Activated CD8-positive, alpha-beta memory T cell treated with anti-CD3 and anti-CD28 coated beads for 24 hours (primary cell): ENCODE data around the gene SMIM3.
"Not testable (repeated sequence)": the region's sequence is repeated elsewhere in the genome, so short reads cannot be mapped to it uniquely, and the experiment has no call there.

Experiments used
- DNase-seq: peaks from one replicate; pipeline ENCODE4 v3.0.0-alpha.2; 2020

The SMIM3 gene

GRCh38 chr5:150765799-150766169, 12.8 kb upstream of the SMIM3 start:
- no peak for DNase-seq

- DNase-seq, result no peak
Measured at GRCh38 chr5:150766251-150766650, 12.3 kb upstream of the SMIM3 start.

- DNase-seq, result no peak
Measured at GRCh38 chr5:150771034-150771795, 7.3 kb upstream of the SMIM3 start.

- DNase-seq, result no peak
Measured at GRCh38 chr5:150774145-150774544, 4.4 kb upstream of the SMIM3 start.

GRCh38 chr5:150777685-150778084, 872 bp upstream of the SMIM3 start:
- no peak for DNase-seq

DNA sequence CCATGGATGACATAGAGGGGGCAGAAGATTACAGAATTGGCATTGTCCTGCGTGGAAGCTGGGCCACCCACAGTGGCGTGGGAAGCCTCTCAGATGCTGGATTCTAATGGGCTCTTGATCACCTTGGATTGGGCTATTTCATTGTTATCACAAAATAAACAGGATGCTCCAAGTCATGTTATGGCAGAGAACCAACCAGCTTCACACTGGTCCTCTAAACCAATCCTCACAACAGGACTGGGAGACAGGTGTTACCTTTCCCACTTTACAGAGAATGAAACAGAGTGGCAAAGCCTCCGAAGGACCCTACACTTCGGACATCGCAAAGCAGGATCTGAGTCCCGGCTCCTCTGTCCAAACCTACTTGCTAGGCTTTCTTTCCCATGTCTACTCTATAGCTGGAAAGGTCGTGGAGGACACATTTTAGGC, 455 bp upstream of the SMIM3 start:
- no peak for DNase-seq

DNA sequence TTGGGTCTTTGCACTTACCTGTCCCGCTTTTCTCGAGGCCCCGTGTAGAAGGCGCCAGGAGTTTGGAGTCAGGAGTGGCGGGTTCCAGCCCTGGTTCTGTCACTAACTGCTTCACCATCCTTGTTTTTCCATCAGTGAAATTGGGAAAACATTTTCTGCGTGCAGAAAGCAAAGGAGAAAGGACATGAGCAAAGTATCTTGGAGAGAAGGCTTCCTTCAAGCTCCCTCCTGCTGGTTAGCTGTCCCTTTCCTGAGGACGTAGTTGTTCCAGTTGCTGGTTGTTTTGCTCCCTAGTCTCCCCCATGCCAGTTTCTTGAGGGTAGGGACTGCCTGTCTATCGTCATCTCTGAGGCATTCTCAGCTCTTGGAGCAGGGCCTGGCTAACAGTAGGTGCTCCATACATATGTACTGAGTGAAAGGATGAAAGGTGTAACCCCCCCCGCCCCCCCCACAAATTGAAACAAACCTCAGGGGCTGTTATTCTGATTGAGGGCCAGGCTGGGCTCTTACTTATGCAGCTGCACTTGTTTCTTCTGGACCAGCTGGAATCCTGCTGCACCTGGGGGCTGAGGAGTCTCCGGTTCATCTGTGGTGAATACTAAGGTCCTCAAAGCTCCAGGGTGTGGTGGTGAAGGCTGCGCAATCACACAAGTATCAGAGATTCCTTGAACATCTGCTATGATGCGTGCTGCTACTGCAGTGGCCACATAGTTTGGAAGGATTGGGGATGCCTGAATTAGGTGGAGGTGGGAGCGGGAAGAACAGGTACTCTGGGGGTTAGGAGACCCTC, 1.0 kb downstream of the SMIM3 start:
- no peak for DNase-seq

DNA sequence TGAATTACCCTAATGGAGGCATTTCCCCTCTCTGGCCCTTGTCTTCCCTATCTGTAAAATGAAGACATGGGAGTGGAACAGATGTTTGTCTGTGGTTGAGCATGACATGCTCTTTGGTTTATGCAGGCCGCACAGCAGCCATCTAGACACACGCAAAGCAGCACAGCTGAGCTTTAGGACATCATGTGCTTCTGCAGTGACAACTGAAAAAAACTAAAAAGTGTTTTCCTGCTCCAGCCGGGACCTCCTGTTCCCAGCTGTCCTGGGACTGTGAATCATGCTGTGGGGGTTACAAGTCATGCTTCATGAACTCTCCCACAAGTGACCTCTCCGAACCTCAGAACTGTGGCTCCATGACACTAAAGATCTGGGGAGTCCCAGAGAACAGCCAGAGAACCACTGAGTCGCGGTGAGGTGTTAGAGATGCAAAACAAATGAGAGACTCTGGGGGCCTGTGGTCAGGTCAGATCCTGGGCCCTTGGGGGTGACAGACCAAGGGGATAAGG, 1.7 kb downstream of the SMIM3 start:
- DNase-seq, result peak; percentile 70

- DNase-seq, result no peak
Measured at GRCh38 chr5:150780816-150781221, 2.3 kb downstream of the SMIM3 start.

- no peak for DNase-seq
Measured at GRCh38 chr5:150781706-150782614, 3.4 kb downstream of the SMIM3 start.

GRCh38 chr5:150782850-150783249, 4.3 kb downstream of the SMIM3 start:
- DNase-seq, result no peak

- DNase-seq, result peak; percentile 74
Measured at GRCh38 chr5:150783422-150783928, 4.9 kb downstream of the SMIM3 start.

DNA sequence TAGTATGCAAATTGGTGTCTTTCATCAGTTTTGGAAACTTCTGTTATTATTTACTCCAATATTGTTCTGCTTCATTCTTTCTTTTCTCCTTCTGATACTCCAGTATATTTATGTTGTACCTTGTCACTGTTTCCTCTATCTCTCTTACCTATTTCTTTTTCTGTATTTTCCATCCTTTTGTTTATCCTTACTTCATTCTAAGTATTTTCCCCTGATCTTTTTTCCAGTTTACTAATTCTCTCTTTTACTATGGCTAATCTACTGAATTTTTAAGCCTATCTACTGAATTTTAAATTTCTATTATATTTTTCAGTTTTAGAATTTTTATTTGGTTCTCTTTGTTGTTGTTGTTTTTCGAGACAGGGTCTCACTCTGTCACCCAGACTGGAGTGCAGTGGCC, 7.4 kb downstream of the SMIM3 start:
- no peak for DNase-seq

- no peak for DNase-seq
Measured at GRCh38 chr5:150786876-150787275, 8.3 kb downstream of the SMIM3 start.

DNA sequence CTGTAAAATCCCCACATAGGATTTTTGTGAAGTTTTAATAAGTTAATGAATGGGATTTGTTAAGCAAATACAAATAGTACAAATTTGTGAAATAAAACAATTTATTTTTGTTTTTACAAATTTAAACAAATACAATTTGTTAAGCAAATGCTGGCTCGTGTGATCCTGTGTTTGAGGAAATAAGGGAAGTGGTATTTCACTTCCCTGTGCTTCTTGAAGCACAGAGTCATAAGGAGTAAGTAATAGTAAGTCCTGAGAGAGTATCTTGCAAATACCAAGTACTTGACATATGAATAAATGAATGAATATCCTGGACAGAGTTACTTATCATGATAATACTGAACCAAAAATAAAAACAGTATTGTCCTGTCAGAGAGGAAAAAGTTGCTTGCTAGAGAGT, 9.1 kb downstream of the SMIM3 start:
- DNase-seq, result no peak

GRCh38 chr5:150788977-150789376, 10.4 kb downstream of the SMIM3 start:
- no peak for DNase-seq

DNA sequence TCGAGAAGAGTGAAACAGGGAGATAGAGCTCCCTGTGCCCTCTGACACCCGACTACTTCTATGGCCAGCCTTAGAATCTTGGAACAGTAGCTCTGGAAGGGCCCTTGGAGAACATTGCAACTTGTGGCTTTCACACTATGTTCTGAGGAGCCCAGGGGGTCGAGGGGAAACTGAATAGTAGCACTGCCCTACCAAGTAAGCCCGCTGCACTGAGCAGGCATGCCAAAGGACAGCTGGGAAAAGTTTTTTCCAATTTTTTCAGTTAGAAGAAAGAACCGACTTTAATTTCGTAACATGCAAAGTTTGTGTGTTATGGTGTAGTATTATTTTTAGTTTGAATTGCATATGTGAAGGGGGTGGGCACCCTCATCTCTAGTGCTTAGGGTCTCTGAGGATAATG, 10.9 kb downstream of the SMIM3 start:
- DNase-seq, result no peak

GRCh38 chr5:150789943-150790611, 11.5 kb downstream of the SMIM3 start:
- peak; percentile 81 for DNase-seq

- DNase-seq, result no peak
Measured at GRCh38 chr5:150791536-150791935, 13.0 kb downstream of the SMIM3 start.

- DNase-seq, result not testable (repeated sequence)
Measured at GRCh38 chr5:150793423-150793888, 14.9 kb downstream of the SMIM3 start.

- no peak for DNase-seq
Measured at GRCh38 chr5:150794927-150795326, 16.4 kb downstream of the SMIM3 start.

DNA sequence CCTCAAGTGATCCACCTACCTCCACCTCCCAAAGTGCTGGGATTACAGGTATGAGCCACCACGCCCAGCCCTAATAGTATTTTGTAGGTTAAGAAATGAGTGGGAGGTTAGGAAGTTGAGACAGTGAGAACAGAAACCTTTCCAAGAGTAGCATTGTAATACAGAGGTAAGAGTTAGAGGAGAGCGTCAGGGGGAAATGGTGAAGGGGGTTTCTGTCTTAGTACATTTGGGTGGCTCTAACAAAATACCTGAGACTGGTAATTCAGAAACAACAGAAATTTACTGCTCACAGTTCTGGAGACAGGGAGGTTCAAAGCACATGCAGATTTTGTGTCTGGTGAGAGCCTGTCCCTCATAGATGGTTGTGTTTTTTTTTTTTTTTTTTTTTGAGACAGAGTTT, 18.8 kb downstream of the SMIM3 start:
- no peak for DNase-seq
